Hair follicle dermal papilla cell (primary cell): ENCODE results near the gene REXO2. TPM values are rescaled to one million over a fixed set of nuclear protein-coding genes. Genes with fewer than 3 reads are reported as not detected.

ENCODE experiments used
- total RNA-seq: library from RNA; depleted of rRNA; stranded (reverse); fragments of >200 nt; gene quantifications from 2 replicates; pipeline ENCODE4 v1.2.3, GENCODE V29; 2012

REXO2 gene
- 117 and 118 TPM in 2 replicates for total RNA-seq

DNA sequence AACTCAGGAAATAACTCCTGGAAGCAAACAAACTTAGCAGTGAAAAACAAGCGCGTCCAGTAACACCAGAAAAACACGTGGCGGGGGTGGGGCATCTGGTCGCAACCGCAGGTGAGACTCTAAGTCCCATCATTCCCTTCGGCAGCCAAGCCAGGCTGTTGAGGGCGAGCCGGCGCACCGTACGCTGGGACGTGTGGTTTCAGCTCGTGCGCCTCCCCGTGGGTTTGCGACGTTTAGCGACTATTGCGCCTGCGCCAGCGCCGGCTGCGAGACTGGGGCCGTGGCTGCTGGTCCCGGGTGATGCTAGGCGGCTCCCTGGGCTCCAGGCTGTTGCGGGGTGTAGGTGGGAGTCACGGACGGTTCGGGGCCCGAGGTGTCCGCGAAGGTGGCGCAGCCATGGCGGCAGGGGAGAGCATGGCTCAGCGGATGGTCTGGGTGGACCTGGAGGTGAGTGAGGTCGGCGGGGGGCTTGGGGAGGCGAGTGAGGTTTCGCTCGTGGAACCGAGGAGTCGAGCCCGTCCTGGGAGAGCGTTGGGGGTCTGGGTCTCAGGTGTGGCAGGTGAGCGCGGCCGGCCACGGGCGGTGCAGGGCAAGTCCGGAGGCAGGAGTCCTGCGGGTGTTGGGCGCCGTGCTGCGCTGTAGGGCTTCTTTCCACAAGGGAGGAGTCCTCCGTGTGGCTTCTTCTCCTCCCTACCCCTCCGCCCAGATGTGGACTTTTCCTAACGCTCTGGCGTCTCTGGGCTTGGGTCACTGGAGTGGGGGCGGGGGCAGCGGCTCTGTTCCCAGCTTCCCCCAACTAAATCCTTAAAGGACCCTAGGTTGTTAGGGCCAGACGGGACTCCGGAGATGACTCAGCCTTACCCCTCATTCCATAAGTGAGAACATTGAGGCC is at the start of gene REXO2:
Gene REXO2 (plus strand): TSS at position 239 of the 892 bp plus-strand sequence. CDS start 62 bp downstream, at position 301.

DNA sequence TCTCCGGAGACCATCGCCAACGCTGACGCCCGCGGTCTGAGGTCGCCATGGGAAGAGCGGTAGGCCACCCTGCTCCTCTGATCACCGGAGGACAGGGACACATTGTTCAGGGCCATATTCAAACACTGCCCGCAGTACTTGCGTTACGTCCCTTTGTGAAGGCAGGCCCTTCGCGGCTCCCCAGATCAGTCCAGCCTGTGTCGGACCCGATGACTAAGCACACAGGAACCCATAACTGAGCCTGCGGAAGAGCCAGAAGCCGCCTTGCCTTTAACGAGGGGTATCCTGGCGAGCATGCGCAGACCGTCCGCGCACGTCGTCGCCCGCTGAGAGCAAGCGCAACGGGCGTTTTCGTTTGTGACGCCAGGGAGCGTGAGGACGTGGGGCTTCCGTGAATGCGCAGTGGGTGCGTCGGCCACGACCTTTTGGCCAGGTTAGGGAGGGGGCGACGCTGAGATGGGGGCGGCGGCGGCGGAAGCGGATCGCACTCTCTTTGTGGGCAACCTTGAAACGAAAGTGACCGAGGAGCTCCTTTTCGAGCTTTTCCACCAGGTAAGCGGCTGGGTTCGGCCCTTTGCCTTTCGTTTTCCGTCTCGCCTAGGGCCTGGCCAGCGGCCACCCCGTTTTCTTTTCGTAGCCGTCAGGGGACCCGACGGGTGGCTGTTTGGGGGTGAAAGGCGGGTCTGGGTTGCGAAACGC is 38.9 kb upstream of the REXO2 start, which contains the start of the genes C11orf71 and RBM7:
Gene C11orf71 (minus strand): TSS at position 296 of the 699 bp plus-strand sequence. CDS start 180 bp downstream, at position 116.
Gene RBM7 (plus strand): TSS at position 451 of the 699 bp plus-strand sequence. CDS start 6 bp downstream, at position 457.

Other genes starting within 250 kb of the REXO2 start
- gene NNMT, start 143.1 kb upstream of the REXO2 start, total RNA-seq: 713 and 732 TPM in 2 replicates
- 2.3 and 2.9 TPM in 2 replicates for gene C11orf71, start 39.0 kb upstream of the REXO2 start, total RNA-seq
- 39.3 and 43.8 TPM in 2 replicates for gene RBM7, start 38.8 kb upstream of the REXO2 start, total RNA-seq
- not detected in 2 replicates for gene NXPE1, start 120.4 kb downstream of the REXO2 start, total RNA-seq
- not detected in 2 replicates for gene NXPE4, start 156.3 kb downstream of the REXO2 start, total RNA-seq
- gene NXPE2, start 239.1 kb downstream of the REXO2 start, total RNA-seq: 0.12 and 0.16 TPM in 2 replicates